Skeletal muscle satellite cell (primary cell): ENCODE results near the gene FTCDNL1.

Experiments used
- H3K27me3 ChIP-seq: 2 replicates; pipeline ENCODE4 v1.7.0; 2013; ENCODE audit warnings: low read length; ENCODE audit not compliant: control insufficient read depth, insufficient read depth
- H3K36me3 ChIP-seq: 2 replicates; pipeline ENCODE4 v1.7.0; 2013; ENCODE audit warnings: mild to moderate bottlenecking, control low read depth, low read length; ENCODE audit not compliant: insufficient read depth
- H3K4me1 ChIP-seq: 2 replicates; pipeline ENCODE4 v1.7.0; 2013; ENCODE audit warnings: low read length; ENCODE audit not compliant: control insufficient read depth, insufficient read depth
- H3K4me2 ChIP-seq: 2 replicates; pipeline ENCODE4 v1.7.0; 2013; ENCODE audit warnings: mild to moderate bottlenecking, low read length
- H3K4me3 ChIP-seq: 2 replicates; pipeline ENCODE4 v1.7.0; 2013; ENCODE audit warnings: low read length
- H3K9ac ChIP-seq: 2 replicates; pipeline ENCODE4 v1.7.0; 2013; ENCODE audit warnings: mild to moderate bottlenecking, low read depth, low read length, moderate library complexity
- H3K9me3 ChIP-seq: replicated peaks from 2 replicates; pipeline ENCODE4 v1.7.0; 2013; ENCODE audit warnings: mild to moderate bottlenecking, control low read depth, low read length

The FTCDNL1 gene

DNA sequence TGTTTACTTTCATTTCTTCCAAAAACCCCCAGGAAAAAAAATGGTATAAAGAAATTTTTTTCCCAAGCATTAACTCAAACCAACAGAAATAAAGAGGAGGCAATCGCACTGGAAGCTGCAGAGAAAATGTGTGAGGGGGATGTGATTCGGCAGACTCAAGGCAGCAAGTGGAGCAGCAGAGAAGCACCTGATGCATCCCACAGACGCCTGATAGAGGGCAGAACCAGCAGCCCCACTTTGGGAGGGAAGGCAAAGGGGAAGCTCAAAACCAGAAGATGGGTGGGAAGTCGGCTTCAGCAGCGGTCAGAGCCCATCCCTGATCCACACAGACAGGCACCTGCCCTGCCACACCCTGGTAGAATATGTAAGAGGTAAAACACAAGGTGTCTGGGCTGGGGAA, 12.6 kb downstream of the FTCDNL1 start:
- H3K4me1 ChIP-seq: no peaks in the 10 kb centered on the region
- no peak overlapping the region for H3K4me3 ChIP-seq
- no peaks in the 10 kb centered on the region for H3K36me3 ChIP-seq
- no peaks in the 10 kb centered on the region for H3K27me3 ChIP-seq
- H3K9ac ChIP-seq: no peak overlapping the region
- H3K4me2 ChIP-seq: no peak overlapping the region
- H3K9me3 ChIP-seq: no peaks in the 10 kb centered on the region

DNA sequence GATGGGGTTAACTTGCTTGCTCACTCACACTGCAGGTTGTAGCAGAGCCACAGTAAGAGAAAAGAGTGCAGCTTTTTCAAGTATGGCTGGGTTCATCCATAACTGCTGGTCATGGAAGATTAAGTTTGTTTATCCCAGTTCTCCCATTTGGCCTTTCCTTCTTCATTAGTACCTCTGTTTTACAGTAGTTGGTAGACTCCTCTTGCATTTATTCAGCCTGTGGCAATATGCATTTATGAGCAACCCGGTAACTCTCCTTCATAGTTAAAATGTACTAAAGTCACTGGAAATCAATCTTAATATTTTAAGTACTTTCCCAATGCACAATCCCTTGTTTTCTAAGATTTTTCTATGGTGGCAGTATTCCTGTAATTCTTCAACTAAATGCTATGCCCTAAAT, 14.0 kb downstream of the FTCDNL1 start:
- no peak overlapping the region for H3K9ac ChIP-seq
- H3K9me3 ChIP-seq: no peaks in the 10 kb centered on the region
- no peak overlapping the region for H3K4me2 ChIP-seq
- no peak overlapping the region for H3K4me3 ChIP-seq
- no peaks in the 10 kb centered on the region for H3K36me3 ChIP-seq
- H3K4me1 ChIP-seq: no peaks in the 10 kb centered on the region
- no peaks in the 10 kb centered on the region for H3K27me3 ChIP-seq

- Histone ChIP-seq H3K9ac (no peak overlapping the region), H3K27me3 (no peaks in the 10 kb centered on the region), H3K4me2 (no peak overlapping the region), H3K36me3 (no peaks in the 10 kb centered on the region), H3K9me3 (no peaks in the 10 kb centered on the region), H3K4me3 (no peak overlapping the region), H3K4me1 (no peaks in the 10 kb centered on the region)
Measured at GRCh38 chr2:199833525-199833924, 17.5 kb downstream of the FTCDNL1 start.

DNA sequence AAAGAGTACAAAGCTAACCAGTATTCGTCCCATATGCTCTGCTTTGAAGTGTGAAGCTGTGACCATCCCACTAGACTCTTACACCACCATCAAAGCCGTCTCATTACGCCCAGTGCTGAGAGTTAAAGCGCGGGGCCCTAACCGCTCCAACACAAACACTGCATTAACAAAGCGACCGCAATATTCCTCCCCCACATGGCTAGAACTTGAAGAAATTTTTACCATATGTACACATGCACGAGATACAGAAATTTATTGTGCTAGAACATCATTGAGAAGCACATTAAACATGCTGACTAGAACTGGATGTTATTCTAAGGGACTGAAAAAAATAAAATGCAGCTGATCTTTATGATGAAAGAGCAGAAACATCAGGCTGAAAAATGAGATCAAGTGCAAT, 20.5 kb downstream of the FTCDNL1 start:
- Histone ChIP-seq H3K4me1 (no peaks in the 10 kb centered on the region), H3K4me2 (no peak overlapping the region), H3K9me3 (no peaks in the 10 kb centered on the region), H3K36me3 (no peaks in the 10 kb centered on the region), H3K9ac (no peak overlapping the region), H3K27me3 (no peaks in the 10 kb centered on the region), H3K4me3 (no peak overlapping the region)

- no peaks in the 10 kb centered on the region for H3K4me1 ChIP-seq
- no peak overlapping the region for H3K9ac ChIP-seq
- H3K4me3 ChIP-seq: no peak overlapping the region
- H3K36me3 ChIP-seq: no peaks in the 10 kb centered on the region
- H3K27me3 ChIP-seq: no peaks in the 10 kb centered on the region
- H3K4me2 ChIP-seq: no peak overlapping the region
- no peaks in the 10 kb centered on the region for H3K9me3 ChIP-seq
Measured at GRCh38 chr2:199829628-199830027, 21.4 kb downstream of the FTCDNL1 start.

DNA sequence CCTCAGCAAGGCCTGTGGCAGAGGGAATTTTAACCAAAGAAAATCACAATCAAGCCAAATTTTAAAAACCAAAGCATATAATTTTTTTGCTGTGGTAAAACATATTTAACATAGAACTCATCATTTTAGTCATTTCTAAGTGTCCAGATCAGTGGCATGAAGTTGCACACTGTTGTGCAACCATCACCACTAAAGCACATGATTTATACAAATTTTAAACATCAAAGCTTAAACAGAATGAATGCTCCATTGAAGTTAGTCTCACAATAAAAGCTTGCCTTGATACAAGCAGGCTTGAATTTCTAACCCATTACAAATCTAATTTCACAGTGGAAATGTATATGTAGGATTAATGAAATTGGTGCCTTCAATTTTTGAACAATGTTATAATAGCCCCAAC, 31.2 kb downstream of the FTCDNL1 start:
- H3K4me1 ChIP-seq: no peaks in the 10 kb centered on the region
- H3K4me2 ChIP-seq: no peak overlapping the region
- no peak overlapping the region for H3K4me3 ChIP-seq
- H3K9ac ChIP-seq: no peak overlapping the region
- H3K9me3 ChIP-seq: no peaks in the 10 kb centered on the region
- no peaks in the 10 kb centered on the region for H3K27me3 ChIP-seq
- H3K36me3 ChIP-seq: no peaks in the 10 kb centered on the region

GRCh38 chr2:199818754-199819153, 32.2 kb downstream of the FTCDNL1 start:
- Histone ChIP-seq H3K4me1 (peaks cover 5% of the 10 kb centered on the region), H3K27me3 (no peaks in the 10 kb centered on the region), H3K4me3 (no peak overlapping the region), H3K9me3 (no peaks in the 10 kb centered on the region), H3K36me3 (no peaks in the 10 kb centered on the region), H3K4me2 (no peak overlapping the region), H3K9ac (no peak overlapping the region)

GRCh38 chr2:199818026-199818425, 33.0 kb downstream of the FTCDNL1 start:
- Histone ChIP-seq H3K9ac (no peak overlapping the region), H3K9me3 (no peaks in the 10 kb centered on the region), H3K4me2 (no peak overlapping the region), H3K4me1 (peaks cover 5% of the 10 kb centered on the region), H3K36me3 (no peaks in the 10 kb centered on the region), H3K4me3 (no peak overlapping the region), H3K27me3 (no peaks in the 10 kb centered on the region)

GRCh38 chr2:199814817-199815211, 36.2 kb downstream of the FTCDNL1 start:
- H3K36me3 ChIP-seq: no peaks in the 10 kb centered on the region
- no peaks in the 10 kb centered on the region for H3K9me3 ChIP-seq
- no peak overlapping the region for H3K4me2 ChIP-seq
- peaks cover 5% of the 10 kb centered on the region for H3K4me1 ChIP-seq
- no peak overlapping the region for H3K9ac ChIP-seq
- no peaks in the 10 kb centered on the region for H3K27me3 ChIP-seq
- H3K4me3 ChIP-seq: no peak overlapping the region

DNA sequence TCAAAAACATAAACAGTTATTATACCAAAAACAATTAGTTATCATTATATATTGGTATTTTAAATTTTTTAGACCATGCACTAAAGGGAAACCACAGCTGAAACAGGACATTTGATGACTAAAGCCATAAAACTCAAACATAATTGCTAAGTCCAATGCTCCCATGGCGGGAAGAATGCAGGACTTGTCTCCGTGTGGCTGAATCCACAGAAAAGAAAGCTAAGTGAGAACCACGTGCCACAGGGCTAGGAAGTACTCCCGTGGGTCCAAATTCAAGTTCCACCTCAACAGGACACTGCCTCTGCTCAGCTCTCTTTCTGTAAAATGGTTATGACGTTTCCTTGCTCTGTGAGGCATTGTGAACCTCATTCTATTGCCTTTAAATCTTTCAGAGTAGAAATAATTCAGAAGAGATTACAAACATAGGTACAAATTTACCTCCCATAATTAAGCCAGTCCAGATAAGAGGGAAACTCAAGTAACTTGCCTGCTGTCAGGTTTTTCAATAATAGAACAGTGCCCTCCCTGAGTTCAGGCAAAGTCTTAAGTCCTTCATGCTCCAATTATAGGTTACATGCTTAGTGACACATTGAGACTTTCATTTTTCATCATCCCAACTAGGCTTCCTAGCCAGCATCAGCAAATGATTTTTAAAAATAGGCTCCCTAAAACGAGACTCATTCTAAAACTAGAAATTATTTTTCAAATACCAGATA, 36.7 kb downstream of the FTCDNL1 start:
- Histone ChIP-seq H3K9ac (no peak overlapping the region), H3K4me3 (no peak overlapping the region), H3K9me3 (no peaks in the 10 kb centered on the region), H3K27me3 (no peaks in the 10 kb centered on the region), H3K36me3 (no peaks in the 10 kb centered on the region), H3K4me2 (no peak overlapping the region), H3K4me1 (peaks cover 5% of the 10 kb centered on the region)

GRCh38 chr2:199812493-199812892, 38.5 kb downstream of the FTCDNL1 start:
- Histone ChIP-seq H3K27me3 (no peaks in the 10 kb centered on the region), H3K4me1 (peaks cover 5% of the 10 kb centered on the region), H3K9me3 (no peaks in the 10 kb centered on the region), H3K4me2 (no peak overlapping the region), H3K4me3 (no peak overlapping the region), H3K9ac (no peak overlapping the region), H3K36me3 (no peaks in the 10 kb centered on the region)

DNA sequence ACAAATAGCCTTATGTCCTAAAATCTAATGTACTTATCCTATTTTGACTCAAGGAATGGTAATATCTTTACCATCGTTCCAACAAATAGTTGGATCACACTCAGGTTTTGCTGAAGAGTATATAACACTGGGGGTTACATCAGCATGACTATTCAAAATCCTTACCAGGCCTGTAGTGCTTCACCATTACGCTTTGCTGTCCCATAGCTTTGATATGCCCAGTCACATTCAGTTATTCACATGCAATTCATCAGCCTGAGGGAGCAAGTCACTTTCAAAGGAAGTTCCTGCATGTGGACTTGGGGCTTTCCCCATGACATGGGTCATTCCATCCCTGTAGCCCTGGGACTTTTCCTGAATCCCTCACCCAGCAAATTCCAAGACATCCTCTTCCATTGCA, 39.6 kb downstream of the FTCDNL1 start:
- no peak overlapping the region for H3K4me3 ChIP-seq
- no peaks in the 10 kb centered on the region for H3K27me3 ChIP-seq
- H3K9me3 ChIP-seq: no peaks in the 10 kb centered on the region
- H3K36me3 ChIP-seq: no peaks in the 10 kb centered on the region
- no peak overlapping the region for H3K4me2 ChIP-seq
- peaks cover 5% of the 10 kb centered on the region for H3K4me1 ChIP-seq
- H3K9ac ChIP-seq: no peak overlapping the region
